GM18526 (cell line): Measurements from ENCODE around the gene RNLS.

Experiments used
- POLR2A ChIP-seq: IDR thresholded peaks from 3 replicates; pipeline ENCODE4 v1.6.1; 2011; ENCODE audit not compliant: insufficient read length; ENCODE audit errors: extremely low read depth

Gene RNLS

GRCh38 chr10:88299787-88300186 is 283.3 kb downstream of the RNLS start:
- TF ChIP-seq POLR2A = no peak

GRCh38 chr10:88297103-88297502 is 286.0 kb downstream of the RNLS start:
- TF ChIP-seq POLR2A = no peak

DNA sequence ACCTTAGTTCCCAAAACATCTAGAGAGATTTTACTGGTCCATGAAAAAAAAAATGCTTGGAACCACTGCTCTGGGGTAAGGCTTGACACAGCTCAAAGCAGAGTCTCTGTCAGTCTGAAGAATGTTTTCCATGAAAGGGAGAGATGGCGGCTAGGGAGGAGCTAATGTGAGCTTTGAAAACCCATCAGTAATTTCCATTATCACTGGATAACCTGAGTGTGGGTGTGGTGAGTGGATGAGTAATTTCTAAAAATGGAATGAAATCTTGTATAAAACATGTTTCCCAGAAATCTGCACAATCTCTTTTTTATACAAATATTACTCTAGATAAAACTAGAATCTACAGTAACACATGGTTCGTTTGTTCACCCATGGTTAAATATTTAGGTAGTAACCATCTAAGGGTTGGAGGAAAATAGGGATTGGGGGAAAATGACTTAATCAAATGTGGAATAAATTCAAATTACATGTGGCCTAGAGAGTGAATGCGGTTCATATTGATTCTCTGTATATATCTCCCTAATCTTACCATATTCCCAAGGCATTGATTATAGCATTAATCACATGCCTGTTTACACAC is 289.4 kb downstream of the RNLS start:
- no peak for TF ChIP-seq POLR2A

GRCh38 chr10:88293073-88293472 is 290.0 kb downstream of the RNLS start:
- TF ChIP-seq POLR2A = no peak

- TF ChIP-seq POLR2A = no peak
Measured at GRCh38 chr10:88292185-88292514, 291.0 kb downstream of the RNLS start.

GRCh38 chr10:88291289-88292184 is 291.6 kb downstream of the RNLS start:
- no peak for TF ChIP-seq POLR2A

GRCh38 chr10:88289342-88289741 is 293.8 kb downstream of the RNLS start:
- TF ChIP-seq POLR2A = no peak

DNA sequence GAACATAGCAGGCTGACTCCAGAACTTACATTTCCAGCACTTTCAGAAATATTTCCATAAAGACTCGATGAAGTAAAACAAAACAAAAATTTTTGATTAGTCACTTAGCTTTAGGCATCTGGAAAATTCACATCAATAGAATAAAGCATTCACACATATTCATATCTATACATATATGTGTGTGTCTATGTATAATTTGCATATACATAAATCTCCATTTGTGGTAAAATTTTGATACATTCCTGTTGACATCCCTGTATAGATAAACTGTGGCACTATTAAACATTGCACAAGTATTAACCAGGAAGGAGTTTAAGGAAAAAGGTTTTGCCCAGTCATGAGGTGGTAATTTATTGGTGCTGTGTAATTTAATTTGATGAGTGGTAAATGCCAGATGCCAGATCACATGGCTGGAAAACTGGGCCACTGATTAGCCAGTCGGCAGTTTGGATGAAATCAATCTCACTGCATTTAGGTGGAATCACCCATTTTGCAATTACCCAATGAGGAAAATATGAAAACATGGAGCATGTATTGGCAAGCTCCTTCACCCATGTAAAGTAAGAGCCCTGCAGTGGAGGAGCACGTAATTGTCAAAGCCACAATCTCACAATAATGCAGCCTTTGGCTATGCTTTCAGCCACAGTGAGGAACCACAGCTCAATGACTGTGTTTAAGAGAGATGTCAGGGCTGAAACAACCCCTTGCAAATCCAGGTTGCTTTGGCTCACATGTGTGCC is 294.6 kb downstream of the RNLS start:
- TF ChIP-seq POLR2A = no peak

DNA sequence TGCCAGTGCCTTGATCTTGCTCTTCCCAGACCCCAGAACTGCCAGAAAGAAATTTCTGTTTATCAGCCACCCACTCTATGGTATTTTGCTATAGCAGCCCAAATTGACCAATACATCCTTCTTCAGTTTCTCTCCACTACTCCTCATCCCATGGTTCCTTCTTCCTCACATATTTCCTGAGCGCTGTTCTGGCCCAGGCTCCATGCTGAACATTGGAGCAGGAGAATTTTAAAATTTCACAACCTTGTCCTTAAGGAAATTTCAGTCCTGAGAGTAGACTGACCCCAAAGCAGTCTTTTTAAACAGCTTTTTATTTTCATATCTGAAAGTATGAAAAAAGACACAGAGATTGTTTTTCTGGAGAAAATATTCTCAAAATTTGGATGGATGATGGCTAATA is 297.1 kb downstream of the RNLS start:
- no peak for TF ChIP-seq POLR2A

- no peak for TF ChIP-seq POLR2A
Measured at GRCh38 chr10:88281592-88282347, 301.3 kb downstream of the RNLS start.

- no peak for TF ChIP-seq POLR2A
Measured at GRCh38 chr10:88280518-88280917, 302.6 kb downstream of the RNLS start.

- no peak for TF ChIP-seq POLR2A
Measured at GRCh38 chr10:88278912-88279311, 304.2 kb downstream of the RNLS start.

DNA sequence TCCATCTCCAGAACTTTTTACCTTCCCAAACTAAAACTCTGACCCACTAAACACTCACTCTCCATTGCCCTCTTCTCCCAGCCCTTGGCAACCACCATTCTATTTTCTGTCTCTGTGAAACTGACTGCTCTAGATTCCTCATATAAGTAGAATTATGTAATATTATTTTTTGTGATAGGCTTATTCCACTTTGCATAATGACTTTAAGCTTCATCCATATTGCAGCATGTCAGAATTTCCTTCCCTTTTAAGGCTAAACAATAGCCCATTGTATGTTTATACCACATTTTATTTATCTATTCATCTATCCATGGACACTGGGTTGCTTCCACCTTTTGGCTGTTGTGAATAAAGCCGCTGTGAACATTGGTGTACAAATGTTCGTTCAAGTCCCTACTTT is 308.8 kb downstream of the RNLS start:
- TF ChIP-seq POLR2A = no peak

GRCh38 chr10:88273567-88273966 is 309.6 kb downstream of the RNLS start:
- no peak for TF ChIP-seq POLR2A

DNA sequence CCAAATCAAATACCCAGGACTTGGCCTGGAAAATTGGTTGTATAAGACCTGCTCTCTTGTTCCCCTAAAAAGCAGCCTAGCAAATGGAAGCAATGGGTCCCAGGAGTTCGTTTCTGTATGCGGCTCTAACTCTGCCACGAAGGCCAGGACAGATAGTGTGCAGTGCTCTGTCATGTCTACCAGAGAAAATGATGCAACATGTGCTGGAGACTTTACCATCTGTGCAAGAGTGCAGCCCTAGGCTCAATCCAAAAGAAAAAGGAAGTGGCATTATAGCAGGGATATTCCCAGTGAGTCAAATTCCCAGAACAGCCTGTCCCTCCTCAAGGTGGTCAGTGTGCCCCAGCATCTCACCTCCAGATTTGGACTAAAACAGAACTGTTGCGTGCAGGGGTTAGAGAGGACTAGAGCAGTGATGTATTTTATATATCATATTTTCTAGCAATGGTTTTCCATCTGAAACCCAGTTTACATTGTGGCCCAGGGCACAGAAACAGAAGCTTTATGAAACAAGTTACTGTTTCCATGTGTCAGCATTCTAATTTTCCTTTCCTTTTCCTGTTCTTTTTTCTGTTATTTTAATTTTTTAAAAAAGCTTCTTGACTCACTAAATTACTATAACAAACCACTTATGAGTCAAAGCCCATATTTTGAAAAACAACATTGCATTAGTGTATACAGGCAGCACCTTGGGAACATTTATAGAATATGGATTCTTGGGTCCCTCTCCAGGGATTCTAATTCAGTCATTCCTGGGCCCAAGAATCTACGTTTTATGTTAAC is 311.2 kb downstream of the RNLS start:
- TF ChIP-seq POLR2A = no peak
